HEK293 (cell line): Measurements from ENCODE around the gene CEMIP2.

Experiments used
- CTCF ChIA-PET: fragments of 350-600 bp; formaldehyde crosslinking; extraction: SDS; loops from one replicate; lab custom pipeline; 2021; ENCODE audit warnings: antibody characterized with exemption; lab: Yijun Ruan, JAX
- POLR2A ChIA-PET: fragments of 300-600 bp; formaldehyde crosslinking; extraction: SDS; loops from one replicate; lab custom pipeline; 2020; ENCODE audit warnings: antibody characterized with exemption, inconsistent platforms; lab: Yijun Ruan, JAX
- H3K27ac ChIP-seq: fragments of 200-500 bp; sonication (Bioruptor generic); 2 replicates; pipeline ENCODE4 v1.5.1; 2014; ENCODE audit warnings: low read depth, low read length, control low read depth, inconsistent platforms; ENCODE audit errors: extremely low read depth
- H3K36me3 ChIP-seq, 2 experiments: fragments of 200-500 bp in 1 of 2; sonication (Bioruptor generic) in 1 of 2; 1 replicate in 1 of 2; 2 replicates in 1 of 2; pipeline ENCODE4 v1.5.1; 2014 to 2017; ENCODE audit warnings: inconsistent platforms in 2 of 2, low read length in 2 of 2; ENCODE audit not compliant: control insufficient read depth in 2 of 2, insufficient read depth in 1 of 2
- H3K4me1 ChIP-seq: fragments of 200-500 bp; sonication (Bioruptor generic); 2 replicates; pipeline ENCODE4 v1.5.1; 2014; ENCODE audit warnings: mild to moderate bottlenecking, low read length, inconsistent platforms; ENCODE audit not compliant: control insufficient read depth, insufficient read depth
- H3K4me3 ChIP-seq: 2 replicates; pipeline ENCODE4 v1.5.1; 2011; ENCODE audit warnings: low read depth, mild to moderate bottlenecking, control low read depth, low read length, moderate library complexity
- H3K9me3 ChIP-seq: fragments of 200-500 bp; sonication (Bioruptor generic); 2 replicates; pipeline ENCODE4 v1.5.1; 2014; ENCODE audit warnings: low read depth, low read length, inconsistent platforms; ENCODE audit not compliant: control insufficient read depth, insufficient read depth
- EGR2 ChIP-seq: fragments of 450-650 bp; formaldehyde crosslinking; IDR thresholded peaks from 2 replicates; pipeline ENCODE4 v1.5.1; 2016; ENCODE audit warnings: low read depth, missing biosample characterization, missing genetic modification characterization
- HOXA7 ChIP-seq: sonication (generic); formaldehyde crosslinking; IDR thresholded peaks from 2 replicates; pipeline ENCODE4 v1.8.1; 2022; ENCODE audit warnings: missing genetic modification reagents, borderline replicate concordance
- MEIS1 ChIP-seq: sonication (generic); formaldehyde crosslinking; IDR thresholded peaks from 2 replicates; pipeline ENCODE4 v1.8.1; 2022; ENCODE audit warnings: missing genetic modification reagents, mild to moderate bottlenecking, borderline replicate concordance
- OSR2 ChIP-seq: fragments of 450-650 bp; formaldehyde crosslinking; IDR thresholded peaks from 2 replicates; pipeline ENCODE4 v1.5.1; 2016; ENCODE audit warnings: missing biosample characterization, missing genetic modification characterization
- PATZ1 ChIP-seq: fragments of 450-650 bp; formaldehyde crosslinking; IDR thresholded peaks from 2 replicates; pipeline ENCODE4 v1.5.1; 2016; ENCODE audit warnings: missing biosample characterization, missing genetic modification characterization
- PRDM1 ChIP-seq: fragments of 450-650 bp; formaldehyde crosslinking; IDR thresholded peaks from 2 replicates; pipeline ENCODE4; 2016; ENCODE audit warnings: missing biosample characterization, missing genetic modification characterization
- ZBTB7A ChIP-seq: fragments of 450-650 bp; formaldehyde crosslinking; IDR thresholded peaks from 2 replicates; pipeline ENCODE4 v1.5.1; 2016; ENCODE audit warnings: low read depth, missing biosample characterization, missing genetic modification characterization
- ZNF133 ChIP-seq: fragments of 450-650 bp; formaldehyde crosslinking; IDR thresholded peaks from 2 replicates; pipeline ENCODE4 v1.5.1; 2016; ENCODE audit warnings: missing biosample characterization, missing genetic modification characterization
- ZNF214 ChIP-seq: fragments of 450-650 bp; formaldehyde crosslinking; IDR thresholded peaks from 2 replicates; pipeline ENCODE4 v1.5.1; 2017; ENCODE audit warnings: missing biosample characterization, mild to moderate bottlenecking, missing genetic modification characterization, borderline replicate concordance
- ZNF335 ChIP-seq: fragments of 450-650 bp; formaldehyde crosslinking; conservative IDR thresholded peaks from 2 replicates; pipeline ENCODE4 v1.5.1; 2016; ENCODE audit warnings: missing biosample characterization, missing genetic modification characterization
- ZNF433 ChIP-seq: fragments of 450-650 bp; formaldehyde crosslinking; IDR thresholded peaks from 2 replicates; pipeline ENCODE4 v1.5.1; 2016; ENCODE audit warnings: missing biosample characterization, missing genetic modification characterization, low read depth
- ZNF518A ChIP-seq: fragments of 450-650 bp; formaldehyde crosslinking; conservative IDR thresholded peaks from 2 replicates; pipeline ENCODE4 v1.5.1; 2016; ENCODE audit warnings: low read depth, missing biosample characterization, missing genetic modification characterization
- ZNF558 ChIP-seq: fragments of 450-650 bp; formaldehyde crosslinking; IDR thresholded peaks from 2 replicates; pipeline ENCODE4 v1.5.1; 2016; ENCODE audit warnings: missing biosample characterization, missing genetic modification characterization
- ZNF664 ChIP-seq: fragments of 450-650 bp; formaldehyde crosslinking; IDR thresholded peaks from 2 replicates; pipeline ENCODE4 v1.5.1; 2016; ENCODE audit warnings: missing biosample characterization, missing genetic modification characterization
- ZNF785 ChIP-seq: fragments of 450-650 bp; formaldehyde crosslinking; IDR thresholded peaks from 2 replicates; pipeline ENCODE4 v1.5.1; 2016; ENCODE audit warnings: missing biosample characterization, missing genetic modification characterization
- ZNF791 ChIP-seq: fragments of 450-650 bp; formaldehyde crosslinking; IDR thresholded peaks from 2 replicates; pipeline ENCODE4 v1.5.1; 2016; ENCODE audit warnings: missing biosample characterization, missing genetic modification characterization
- TF ChIP-seq, protein P1 (sequence below): fragments of 450-650 bp; formaldehyde crosslinking; IDR thresholded peaks from 2 replicates; pipeline ENCODE4 v1.5.1; 2016; ENCODE audit warnings: missing biosample characterization, missing genetic modification characterization
- TF ChIP-seq, protein P2 (sequence below): fragments of 450-650 bp; formaldehyde crosslinking; IDR thresholded peaks from 2 replicates; pipeline ENCODE4 v1.5.1; 2016; ENCODE audit warnings: missing biosample characterization, missing genetic modification characterization

CEMIP2 gene

GRCh38 chr9:71744754-71745521 lies 23.4 kb downstream of the CEMIP2 start:
- Histone ChIP-seq H3K36me3 (peaks cover 0 to 22% of the 10 kb centered on the region in 2 experiments; a peak in 2 of 3 replicates), H3K4me1 (peaks cover 14% of the 10 kb centered on the region), H3K4me3 (no peak overlapping the region), H3K27ac (no peak overlapping the region), H3K9me3 (no peaks in the 10 kb centered on the region)
- TF ChIP-seq, protein P1, sequence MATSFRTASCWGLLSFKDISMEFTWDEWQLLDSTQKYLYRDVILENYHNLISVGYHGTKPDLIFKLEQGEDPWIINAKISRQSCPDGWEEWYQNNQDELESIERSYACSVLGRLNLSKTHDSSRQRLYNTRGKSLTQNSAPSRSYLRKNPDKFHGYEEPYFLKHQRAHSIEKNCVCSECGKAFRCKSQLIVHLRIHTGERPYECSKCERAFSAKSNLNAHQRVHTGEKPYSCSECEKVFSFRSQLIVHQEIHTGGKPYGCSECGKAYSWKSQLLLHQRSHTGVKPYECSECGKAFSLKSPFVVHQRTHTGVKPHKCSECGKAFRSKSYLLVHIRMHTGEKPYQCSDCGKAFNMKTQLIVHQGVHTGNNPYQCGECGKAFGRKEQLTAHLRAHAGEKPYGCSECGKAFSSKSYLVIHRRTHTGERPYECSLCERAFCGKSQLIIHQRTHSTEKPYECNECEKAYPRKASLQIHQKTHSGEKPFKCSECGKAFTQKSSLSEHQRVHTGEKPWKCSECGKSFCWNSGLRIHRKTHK (tag by site-specific recombination): no peak
- TF ChIP-seq ZNF214 (no peak), PRDM1 (tag by site-specific recombination) (no peak), ZNF558 (tag by site-specific recombination) (no peak), ZNF785 (tag by site-specific recombination) (no peak)
- CTCF ChIA-PET: no interaction called here
- POLR2A ChIA-PET: no interaction called here

- Histone ChIP-seq H3K4me1 (peaks cover 14% of the 10 kb centered on the region), H3K36me3 (peaks cover 0 to 18% of the 10 kb centered on the region in 2 experiments; a peak in 1 of 3 replicates), H3K4me3 (no peak overlapping the region), H3K9me3 (no peaks in the 10 kb centered on the region), H3K27ac (no peak overlapping the region)
- TF ChIP-seq ZNF433 (tag by site-specific recombination) (no peak), ZNF214 (no peak), OSR2 (no peak), ZBTB7A (tag by site-specific recombination) (no peak)
- TF ChIP-seq, protein P2, sequence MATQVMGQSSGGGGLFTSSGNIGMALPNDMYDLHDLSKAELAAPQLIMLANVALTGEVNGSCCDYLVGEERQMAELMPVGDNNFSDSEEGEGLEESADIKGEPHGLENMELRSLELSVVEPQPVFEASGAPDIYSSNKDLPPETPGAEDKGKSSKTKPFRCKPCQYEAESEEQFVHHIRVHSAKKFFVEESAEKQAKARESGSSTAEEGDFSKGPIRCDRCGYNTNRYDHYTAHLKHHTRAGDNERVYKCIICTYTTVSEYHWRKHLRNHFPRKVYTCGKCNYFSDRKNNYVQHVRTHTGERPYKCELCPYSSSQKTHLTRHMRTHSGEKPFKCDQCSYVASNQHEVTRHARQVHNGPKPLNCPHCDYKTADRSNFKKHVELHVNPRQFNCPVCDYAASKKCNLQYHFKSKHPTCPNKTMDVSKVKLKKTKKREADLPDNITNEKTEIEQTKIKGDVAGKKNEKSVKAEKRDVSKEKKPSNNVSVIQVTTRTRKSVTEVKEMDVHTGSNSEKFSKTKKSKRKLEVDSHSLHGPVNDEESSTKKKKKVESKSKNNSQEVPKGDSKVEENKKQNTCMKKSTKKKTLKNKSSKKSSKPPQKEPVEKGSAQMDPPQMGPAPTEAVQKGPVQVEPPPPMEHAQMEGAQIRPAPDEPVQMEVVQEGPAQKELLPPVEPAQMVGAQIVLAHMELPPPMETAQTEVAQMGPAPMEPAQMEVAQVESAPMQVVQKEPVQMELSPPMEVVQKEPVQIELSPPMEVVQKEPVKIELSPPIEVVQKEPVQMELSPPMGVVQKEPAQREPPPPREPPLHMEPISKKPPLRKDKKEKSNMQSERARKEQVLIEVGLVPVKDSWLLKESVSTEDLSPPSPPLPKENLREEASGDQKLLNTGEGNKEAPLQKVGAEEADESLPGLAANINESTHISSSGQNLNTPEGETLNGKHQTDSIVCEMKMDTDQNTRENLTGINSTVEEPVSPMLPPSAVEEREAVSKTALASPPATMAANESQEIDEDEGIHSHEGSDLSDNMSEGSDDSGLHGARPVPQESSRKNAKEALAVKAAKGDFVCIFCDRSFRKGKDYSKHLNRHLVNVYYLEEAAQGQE (tag by site-specific recombination): no peak
- CTCF ChIA-PET: interaction anchor here (0.6 to 0.7 kb wide), 2 partner anchors 116 to 1264 kb away, joined by 3 to 6 read pairs; no protein-coding TSS in a partner anchor
- POLR2A ChIA-PET: no interaction called here
These were observed 24.4 kb downstream of the CEMIP2 start for GRCh38 chr9:71743882-71744281.

DNA sequence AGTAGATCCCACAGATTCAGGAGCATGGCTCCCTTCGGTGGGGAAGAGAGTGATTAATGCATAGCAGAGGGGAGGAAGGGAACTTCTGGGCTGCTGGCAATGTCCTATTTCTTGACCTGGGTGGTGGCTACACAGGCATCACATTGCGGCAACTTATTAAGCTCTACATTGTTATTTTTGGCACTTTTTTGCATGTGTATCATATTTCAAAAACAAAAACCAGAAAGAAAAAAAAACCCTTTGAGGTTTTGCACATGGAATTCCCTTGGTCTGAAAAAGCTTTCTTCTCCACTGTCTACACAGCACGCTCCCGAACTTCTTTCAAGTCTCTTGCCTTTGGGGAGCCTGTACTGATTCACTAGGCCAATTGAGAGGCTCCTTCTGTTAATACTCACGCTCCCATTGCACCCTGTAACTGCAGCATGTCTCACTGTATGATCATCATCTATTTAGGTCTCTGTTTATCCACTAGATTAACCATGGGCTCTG lies 25.1 kb downstream of the CEMIP2 start:
- CTCF ChIA-PET: interaction anchor here (0.6 kb wide), 1 partner anchor 27 kb away, joined by 3 read pairs; no protein-coding TSS in a partner anchor
- H3K4me1 ChIP-seq: peaks cover 14% of the 10 kb centered on the region
- peaks cover 0 to 15% of the 10 kb centered on the region in 2 experiments; a peak in 2 of 3 replicates for H3K36me3 ChIP-seq
- POLR2A ChIA-PET: no interaction called here
- H3K9me3 ChIP-seq: no peaks in the 10 kb centered on the region
- H3K27ac ChIP-seq: 0 out of 2 replicates have a peak overlapping the region, but pooled peaks have one; percentile 16
- H3K4me3 ChIP-seq: no peak overlapping the region
- TF ChIP-seq ZNF335 (tag by site-specific recombination) (no peak), MEIS1 (no peak), HOXA7 (CRISPR knock-in tag) (no peak), PATZ1 (tag by site-specific recombination) (no peak), ZNF664 (tag by site-specific recombination) (no peak), ZNF791 (no peak), EGR2 (no peak), ZNF133 (tag by site-specific recombination) (no peak), ZNF518A (tag by site-specific recombination) (no peak)
